PC-9 (cell line): Measurements from ENCODE around the gene ZNF846.

Experiments used
- CTCF ChIP-seq: fragments of 200-600 bp; sonication (generic); conservative IDR thresholded peaks from 2 replicates; pipeline ENCODE4 v1.6.1; 2017; ENCODE audit warnings: mixed run types, antibody characterized with exemption, mild to moderate bottlenecking, moderate library complexity
- EZH2 ChIP-seq: fragments of 200-600 bp; sonication (generic); IDR thresholded peaks from 2 replicates; pipeline ENCODE4 v1.8.0; 2017; ENCODE audit warnings: antibody characterized with exemption, low read depth

- peak; percentile 90 for TF ChIP-seq CTCF
- no peak for TF ChIP-seq EZH2
Observed at GRCh38 chr19:9796113-9796773, 27.7 kb upstream of the ZNF846 start.
